Raji (cell line): ENCODE results near the gene KCNJ3.

Experiments used
- POLR2A ChIP-seq: IDR thresholded peaks from 2 replicates; pipeline ENCODE4 v1.6.1; 2011; ENCODE audit warnings: low read depth, low read length, control low read depth; ENCODE audit not compliant: insufficient read depth

The KCNJ3 gene

GRCh38 chr2:154882725-154883124 is 184.2 kb downstream of the KCNJ3 start:
- no peak for TF ChIP-seq POLR2A

GRCh38 chr2:154886316-154886715 is 187.8 kb downstream of the KCNJ3 start:
- TF ChIP-seq POLR2A: no peak

GRCh38 chr2:154898269-154898668 is 199.8 kb downstream of the KCNJ3 start:
- TF ChIP-seq POLR2A: no peak

DNA sequence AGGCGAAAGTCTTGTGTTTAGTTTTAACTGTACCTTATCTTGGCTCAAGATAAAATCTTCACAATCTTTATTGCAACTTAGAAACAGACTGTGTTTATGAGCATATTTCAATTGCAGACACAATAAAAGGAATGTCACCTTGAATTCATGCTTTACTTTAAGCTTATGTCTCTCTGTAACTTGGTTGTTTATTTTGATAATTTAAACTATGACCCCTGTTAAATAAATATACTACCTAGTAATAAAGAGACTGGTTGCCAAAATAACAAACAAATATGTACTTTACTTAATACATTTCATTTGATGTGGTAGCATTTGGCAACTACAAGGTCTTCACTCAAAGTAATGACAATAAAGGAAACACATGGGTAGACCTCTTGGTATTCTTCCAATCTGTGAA is 202.6 kb downstream of the KCNJ3 start:
- TF ChIP-seq POLR2A: no peak
